Stimulated activated CD4-positive, alpha-beta T cell treated with anti-CD3 and anti-CD28 coated beads, Interleukin-4, amount 100 ng/mL, for 48 hours (primary cell): ENCODE data around the gene UGT3A2.
"Not testable (repeated sequence)": the region's sequence is repeated elsewhere in the genome, so short reads cannot be mapped to it uniquely, and the experiment has no call there.

Experiments
- DNase-seq, 2 donors: peaks; one replicate each; pipeline ENCODE4 v3.0.0-alpha.2; 2020; ENCODE audit warnings: low read depth in 2 of 2

UGT3A2 gene

DNA sequence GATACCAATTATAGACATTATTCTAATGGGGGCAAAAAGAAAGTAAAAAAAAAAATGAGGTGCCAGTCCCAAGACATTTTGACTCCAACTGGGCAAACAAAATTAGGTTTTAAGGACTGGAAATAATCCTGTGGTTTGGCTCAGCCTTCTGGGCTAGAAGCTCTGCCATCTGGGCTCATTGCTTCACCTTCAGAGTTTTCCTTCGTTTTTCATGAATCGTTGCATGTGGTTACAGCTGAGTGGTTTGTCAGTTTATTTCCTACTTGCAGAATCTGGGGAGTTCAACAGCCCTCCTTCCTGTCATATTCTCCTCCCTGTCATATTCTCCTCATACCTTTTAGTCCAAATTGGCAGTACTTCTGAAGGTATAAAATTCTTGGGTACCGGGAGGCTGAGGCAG is 12.0 kb downstream of the UGT3A2 start:
- no peak for DNase-seq

DNA sequence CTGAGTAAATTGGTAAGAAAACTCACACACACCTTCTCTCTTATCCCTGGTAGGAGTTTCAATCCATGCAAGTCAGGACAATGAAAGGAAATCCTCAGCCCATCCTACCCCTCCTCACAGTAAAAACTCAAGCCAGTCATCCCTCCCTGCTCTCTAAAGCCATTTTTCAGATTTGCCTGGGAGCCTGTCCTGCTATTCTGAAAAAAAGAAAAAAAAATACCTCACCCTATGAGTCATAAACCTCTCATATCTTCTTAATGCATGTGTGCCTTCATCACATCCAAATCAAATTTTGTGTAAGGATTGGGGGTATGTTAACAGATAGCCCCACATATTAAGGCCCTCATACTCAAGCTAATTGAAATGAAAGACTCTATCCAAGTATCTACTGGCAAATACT is 14.1 kb downstream of the UGT3A2 start:
- no peak for DNase-seq

DNA sequence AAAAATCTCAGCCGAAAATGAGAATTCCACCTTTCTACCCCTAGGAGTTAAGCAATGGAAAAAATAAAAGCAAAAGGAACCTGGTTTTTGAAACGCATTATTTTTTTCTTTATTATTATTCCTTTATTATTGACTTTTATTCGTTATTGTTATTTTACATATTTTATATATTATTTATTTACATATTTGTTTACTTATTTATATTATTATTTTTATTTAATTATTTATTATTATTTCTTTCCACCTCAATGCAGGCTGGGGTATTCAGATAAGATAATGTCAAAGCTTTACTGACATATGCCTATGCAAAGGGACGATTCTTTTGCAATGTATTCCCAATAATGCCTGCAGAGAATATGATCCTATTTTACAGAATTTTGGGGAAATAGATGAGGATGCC is 16.7 kb downstream of the UGT3A2 start:
- no peak for DNase-seq

GRCh38 chr5:36047384-36048160 is 19.1 kb downstream of the UGT3A2 start:
- no peak for DNase-seq

DNA sequence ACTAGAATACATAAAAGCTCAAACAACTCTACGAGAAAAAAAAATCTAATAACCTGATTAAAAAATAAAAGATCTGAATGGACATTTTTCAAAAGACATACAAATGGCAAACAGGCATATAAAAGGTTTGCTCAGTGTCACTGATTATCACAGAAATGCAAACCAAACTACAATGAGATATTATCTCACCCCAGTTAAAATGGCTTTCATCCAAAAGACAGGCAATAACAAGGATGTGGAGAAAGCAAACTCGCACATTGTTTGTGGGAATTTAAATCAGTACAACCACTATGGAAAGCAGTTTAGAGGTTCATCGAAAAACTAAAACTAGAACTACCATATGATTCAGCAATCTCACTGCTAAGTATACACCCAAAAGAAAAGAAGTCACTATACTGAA is 20.8 kb downstream of the UGT3A2 start:
- DNase-seq, result no peak

DNA sequence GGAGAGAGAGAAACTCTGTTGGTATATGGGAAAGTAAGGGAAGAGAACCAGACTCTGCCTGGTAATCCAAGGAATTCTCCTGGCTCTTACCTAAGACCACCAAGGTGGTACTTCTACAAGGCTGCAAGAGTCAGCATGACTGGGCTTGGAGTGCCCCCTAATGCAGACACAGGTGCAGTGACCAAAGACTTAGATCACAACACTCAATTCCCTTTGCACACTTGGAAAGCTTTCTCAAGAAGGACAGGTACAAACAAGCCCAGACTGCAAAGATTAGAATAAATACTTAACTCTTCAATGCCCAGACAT is 25.2 kb downstream of the UGT3A2 start:
- DNase-seq, result no peak

GRCh38 chr5:36040651-36041536 is 25.8 kb downstream of the UGT3A2 start:
- DNase-seq, result no peak

GRCh38 chr5:36035696-36036095 is 31.0 kb downstream of the UGT3A2 start:
- DNase-seq, result no peak

- not testable (repeated sequence) for DNase-seq
Observed at GRCh38 chr5:36034536-36035134, 32.0 kb downstream of the UGT3A2 start.

GRCh38 chr5:36033486-36033885 is 33.2 kb downstream of the UGT3A2 start:
- no peak for DNase-seq

DNA sequence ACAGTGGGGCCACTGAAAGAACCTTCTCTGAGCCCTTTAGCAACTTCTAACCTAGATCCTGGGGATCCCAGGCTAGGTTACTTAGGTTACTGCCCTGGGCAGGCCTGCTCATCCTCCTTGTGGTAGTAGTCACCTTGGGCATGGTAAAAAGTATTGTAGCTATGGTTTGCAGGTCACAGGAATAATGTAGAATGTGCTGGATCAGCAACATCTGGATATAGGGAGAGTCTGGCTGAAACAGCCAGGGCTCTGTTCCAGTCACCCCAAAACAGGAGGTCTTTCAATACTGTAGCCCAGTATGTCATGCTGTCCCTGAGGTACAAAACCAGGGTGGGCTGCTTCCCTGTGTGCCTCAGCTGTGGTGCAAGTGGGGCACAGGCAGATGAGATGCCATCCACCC is 33.6 kb downstream of the UGT3A2 start:
- no peak for DNase-seq

DNA sequence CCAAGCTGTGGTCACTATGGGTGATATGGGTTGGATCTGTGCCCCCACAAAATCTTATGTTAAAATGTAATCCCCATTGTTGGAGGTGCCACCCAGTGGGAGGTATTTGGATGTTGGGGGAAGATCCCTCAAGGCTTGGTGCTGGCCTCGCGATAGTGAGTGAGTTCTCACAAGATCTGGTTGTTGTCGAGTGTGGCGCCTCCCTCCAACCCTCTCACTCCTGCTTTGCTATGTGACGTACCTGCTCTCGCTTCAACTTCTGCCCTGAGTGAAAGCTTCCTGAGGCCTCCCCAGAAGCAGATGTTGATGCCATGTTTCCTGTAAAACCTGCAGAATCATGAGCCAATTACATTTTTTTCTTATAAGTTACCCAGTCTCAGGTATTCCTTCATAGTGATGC is 35.5 kb downstream of the UGT3A2 start:
- DNase-seq, result no peak

DNA sequence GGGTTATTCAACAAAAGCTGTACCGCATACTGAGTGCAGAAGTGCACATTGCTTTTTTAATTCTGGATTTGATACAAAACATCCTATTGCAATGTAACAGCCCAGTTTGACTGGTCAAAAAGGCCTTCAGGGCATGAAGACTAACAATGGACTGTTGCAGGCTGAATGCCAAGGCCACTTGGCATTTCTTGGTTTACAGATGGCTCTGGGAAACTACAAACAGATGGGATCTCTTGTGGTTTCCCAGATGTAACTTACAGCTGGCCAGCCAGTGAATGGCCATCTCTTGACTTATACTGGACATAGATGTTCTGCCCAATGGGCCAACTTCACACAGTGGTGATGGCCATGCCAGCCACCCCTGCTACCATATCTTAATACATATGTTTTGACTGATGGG is 36.8 kb downstream of the UGT3A2 start:
- no peak for DNase-seq

DNA sequence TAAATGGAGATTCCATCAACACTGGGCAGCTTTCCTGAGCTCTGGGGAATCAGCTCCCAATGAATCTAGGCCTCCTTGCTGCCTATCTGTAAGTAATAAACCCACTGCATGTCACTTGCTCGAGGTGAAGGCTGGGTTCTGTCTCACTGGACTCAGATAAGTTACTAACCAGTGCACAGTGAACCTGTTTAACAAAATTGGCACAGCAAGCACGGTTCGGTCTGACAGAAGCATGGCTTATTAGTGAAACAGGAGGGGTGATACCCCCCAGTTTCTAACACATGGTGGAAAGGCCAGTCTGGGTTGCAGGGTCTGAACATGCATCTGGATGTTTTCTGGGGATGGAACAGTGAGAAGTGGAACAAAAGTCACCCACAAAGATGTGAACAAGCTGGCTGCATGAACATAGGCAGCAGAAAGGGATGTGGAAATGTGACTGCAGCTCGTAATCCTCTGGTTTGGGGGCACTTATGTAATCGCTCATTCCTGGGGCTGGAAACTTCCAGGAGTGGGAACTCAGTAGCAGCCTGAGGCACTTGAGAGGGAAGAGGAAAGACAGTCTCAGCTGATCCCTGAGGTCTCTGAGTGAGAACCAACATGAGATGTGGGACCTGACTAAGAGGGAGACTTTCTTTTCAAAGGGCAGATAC is 37.7 kb downstream of the UGT3A2 start:
- DNase-seq, result no peak

GRCh38 chr5:36027711-36028110 is 39.0 kb downstream of the UGT3A2 start:
- DNase-seq, result no peak

DNA sequence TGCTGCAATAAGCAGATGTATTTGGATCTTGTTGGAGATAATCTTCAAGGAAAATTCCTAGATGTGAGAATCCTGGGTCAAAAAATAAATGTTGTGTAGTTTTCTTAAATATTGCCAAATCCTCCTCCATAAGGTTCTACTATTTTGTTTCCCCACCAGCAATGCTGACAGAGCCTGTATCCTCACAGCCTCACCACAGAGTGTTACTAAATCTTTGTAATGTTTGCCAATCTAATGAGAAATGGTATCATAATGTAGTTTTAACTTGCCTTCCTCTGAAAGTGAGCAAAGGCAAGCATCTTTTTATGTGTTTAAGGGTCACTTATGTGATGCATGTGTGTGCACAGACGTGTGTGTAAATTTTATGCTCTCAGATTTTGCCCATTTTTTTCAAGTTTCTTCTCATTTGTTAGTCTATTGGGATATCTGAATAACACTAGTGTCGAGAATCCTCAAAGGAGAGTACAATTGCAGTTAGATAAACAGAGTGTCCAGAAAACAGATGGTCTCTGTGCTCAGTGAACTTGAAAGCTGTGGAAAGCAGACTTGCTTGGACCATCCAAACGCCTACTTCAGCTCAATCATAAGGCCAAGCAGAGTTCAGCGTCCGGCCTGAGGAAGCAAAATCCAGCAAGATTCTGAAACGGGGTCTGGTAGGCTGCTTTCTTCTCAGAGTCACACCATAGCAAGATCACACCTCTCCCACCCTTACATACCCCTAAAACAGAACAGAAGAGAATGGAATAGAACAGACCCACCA is 39.8 kb downstream of the UGT3A2 start:
- DNase-seq, result no peak

DNA sequence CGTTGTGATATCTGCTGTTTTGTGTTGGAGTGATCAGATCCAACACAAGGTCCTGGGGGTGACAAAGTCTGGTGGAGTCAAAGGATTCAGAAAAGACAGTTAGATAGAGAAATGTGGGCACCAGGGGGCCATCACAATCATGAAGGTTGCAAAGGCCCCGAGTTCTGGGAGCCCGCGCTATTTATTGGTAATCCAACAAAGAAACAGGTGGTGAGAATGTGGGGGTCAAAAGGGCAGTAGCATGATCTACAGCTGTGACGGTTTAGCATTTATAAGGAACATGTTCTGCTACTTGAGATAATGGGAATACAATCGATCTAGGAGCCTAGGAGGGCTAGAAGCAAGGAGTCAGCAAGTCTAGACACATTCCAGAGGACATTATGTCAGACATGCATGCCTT is 44.4 kb downstream of the UGT3A2 start:
- not testable (repeated sequence) for DNase-seq

DNA sequence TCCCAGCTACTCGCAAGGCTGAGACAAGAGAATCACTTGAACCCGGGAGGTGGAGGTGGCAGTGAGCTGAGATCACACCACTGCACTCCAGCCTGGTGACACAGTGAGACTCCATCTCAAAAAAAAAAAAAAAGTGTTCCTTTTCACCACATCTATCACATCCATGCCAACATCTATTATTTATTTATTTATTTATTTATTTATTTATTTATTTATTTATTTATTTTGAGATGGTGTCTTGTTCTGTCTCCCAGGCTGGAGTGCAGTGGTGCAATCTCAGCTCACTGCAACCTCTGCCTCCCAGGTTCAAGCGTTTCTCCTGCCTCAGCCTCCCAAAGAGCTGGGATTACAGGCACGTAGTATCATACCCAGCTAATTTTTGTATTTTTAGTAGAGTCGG is 47.1 kb downstream of the UGT3A2 start:
- DNase-seq, result not testable (repeated sequence)

- DNase-seq, result no peak
Observed at GRCh38 chr5:36017622-36018021, 49.1 kb downstream of the UGT3A2 start.

DNA sequence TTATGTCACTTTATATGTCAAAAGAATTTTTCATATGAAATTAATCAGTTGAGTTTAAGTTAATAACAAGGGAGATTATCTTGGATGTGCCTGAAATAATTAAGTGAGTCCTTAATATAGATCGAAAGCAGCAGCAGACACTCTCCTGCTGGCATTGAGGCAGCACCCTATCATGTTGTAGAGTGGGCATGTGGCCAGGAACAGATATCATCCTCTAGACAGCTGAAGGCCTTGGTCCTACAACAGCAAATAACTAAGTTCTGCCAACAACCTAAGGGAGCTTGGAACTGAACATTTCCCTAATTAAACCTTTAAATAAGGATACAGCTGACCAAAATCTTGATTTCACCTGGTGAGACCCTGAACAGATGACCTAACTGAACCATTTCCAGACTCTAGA is 49.7 kb downstream of the UGT3A2 start:
- no peak for DNase-seq

DNA sequence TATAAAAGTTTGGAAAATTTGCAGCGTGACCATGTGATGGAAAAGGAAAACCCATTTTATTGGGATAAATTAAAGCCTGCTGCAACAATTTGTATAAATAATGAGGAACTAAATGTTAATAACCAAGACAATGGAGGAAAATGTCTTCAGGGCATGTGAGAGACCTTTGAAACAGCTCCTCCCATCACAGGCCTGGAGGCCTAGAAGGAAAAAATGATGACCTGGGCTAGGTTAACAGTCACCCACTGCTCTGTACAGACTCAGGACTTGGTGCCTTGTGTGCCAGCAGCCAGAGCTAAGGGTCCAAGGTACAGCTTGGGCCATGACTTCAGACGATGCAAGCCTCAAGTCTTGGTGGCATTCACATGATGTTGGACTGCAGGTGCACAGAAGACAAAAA is 53.5 kb downstream of the UGT3A2 start:
- no peak for DNase-seq

DNA sequence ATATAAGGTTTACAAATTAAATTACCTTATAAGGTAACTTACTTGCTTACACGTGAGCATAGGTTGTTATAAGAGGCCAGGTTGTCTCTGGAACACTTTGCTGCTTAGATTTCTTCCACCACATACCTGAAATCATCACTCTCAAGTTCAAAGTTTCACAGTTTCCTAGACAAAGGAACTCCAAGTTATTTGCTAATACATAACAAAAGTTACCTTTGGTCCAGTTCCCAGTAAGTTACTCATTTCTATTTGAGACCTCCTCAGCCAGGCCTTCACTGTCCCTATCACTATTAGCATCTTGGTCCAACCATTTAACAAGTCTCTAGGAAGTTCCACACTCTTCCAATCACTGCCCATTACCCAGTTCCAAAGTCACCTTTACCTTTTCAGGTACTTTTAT is 57.0 kb downstream of the UGT3A2 start:
- DNase-seq, result no peak
